Neural cell (in vitro differentiated cells): Measurements from ENCODE around the gene PROC. TPM values are rescaled to one million over a fixed set of nuclear protein-coding genes. Genes with fewer than 3 reads are reported as not detected.

ENCODE experiments used
- H2AFZ ChIP-seq: fragments of 200-600, 300-800 bp; sonication (generic), shearing (Covaris generic); 2 replicates; pipeline ENCODE4 v1.6.0; 2014; ENCODE audit warnings: low read depth, mild to moderate bottlenecking, antibody characterized with exemption, low read length, moderate library complexity
- H3F3A ChIP-seq: fragments of 200-600 bp; shearing (Covaris generic); 2 replicates; pipeline ENCODE4 v1.6.1; 2016; ENCODE audit warnings: mild to moderate bottlenecking, moderate library complexity, mixed read lengths, antibody characterized with exemption, low read length; ENCODE audit not compliant: insufficient read depth, poor library complexity, severe bottlenecking
- H3K27ac ChIP-seq: fragments of 200-600, 300-800 bp; sonication (generic), shearing (Covaris generic); 2 replicates; pipeline ENCODE4 v1.5.1; 2014; ENCODE audit warnings: mild to moderate bottlenecking, low read length, moderate library complexity
- H3K27me3 ChIP-seq: fragments of 300-800, 200-600 bp; sonication (generic), shearing (Covaris generic); 2 replicates; pipeline ENCODE4 v1.6.0; 2014; ENCODE audit warnings: mild to moderate bottlenecking, low read depth, low read length, moderate library complexity; ENCODE audit not compliant: insufficient read depth
- H3K36me3 ChIP-seq: fragments of 300-800, 200-600 bp; sonication (generic), shearing (Covaris generic); 2 replicates; pipeline ENCODE4 v1.5.1; 2014; ENCODE audit warnings: mild to moderate bottlenecking, antibody characterized with exemption, low read length, moderate library complexity; ENCODE audit not compliant: insufficient read depth
- H3K4me2 ChIP-seq: fragments of 300-800, 200-600 bp; sonication (generic), shearing (Covaris generic); 2 replicates; pipeline ENCODE4 v1.6.0; 2014; ENCODE audit warnings: mild to moderate bottlenecking, low read length
- H3K4me3 ChIP-seq: fragments of 300-800, 200-600 bp; sonication (generic), shearing (Covaris generic); 2 replicates; pipeline ENCODE4 v1.5.1; 2014; ENCODE audit warnings: mild to moderate bottlenecking, low read length, moderate library complexity
- H3K79me2 ChIP-seq: fragments of 200-600 bp; shearing (Covaris generic); replicated peaks from 2 replicates; pipeline ENCODE4 v1.6.0; 2014; ENCODE audit warnings: mild to moderate bottlenecking, low read length, moderate library complexity; ENCODE audit not compliant: insufficient read depth
- H3K9ac ChIP-seq: fragments of 300-800, 200-600 bp; sonication (generic), shearing (Covaris generic); 2 replicates; pipeline ENCODE4 v1.6.1; 2016; ENCODE audit warnings: mild to moderate bottlenecking, low read length, mixed read lengths
- H3K9me2 ChIP-seq: fragments of 200-600 bp; shearing (Covaris generic); 2 replicates; pipeline ENCODE4 v1.6.1; 2016; ENCODE audit warnings: mild to moderate bottlenecking, low read length, mixed read lengths; ENCODE audit not compliant: insufficient read depth
- H3K9me3 ChIP-seq: fragments of 200-600, 300-800 bp; sonication (generic), shearing (Covaris generic); 2 replicates; pipeline ENCODE4 v1.6.1; 2016; ENCODE audit warnings: mild to moderate bottlenecking, mixed run types, low read length, moderate library complexity, mixed read lengths
- H4K20me1 ChIP-seq: fragments of 200-600 bp; shearing (Covaris generic); 2 replicates; pipeline ENCODE4 v1.6.1; 2016; ENCODE audit warnings: mild to moderate bottlenecking, mixed run types; ENCODE audit not compliant: insufficient read depth
- EP300 ChIP-seq: fragments of 450-650 bp; conservative IDR thresholded peaks from 2 replicates; pipeline ENCODE4 v1.6.1; 2014; ENCODE audit warnings: antibody characterized with exemption, mild to moderate bottlenecking, moderate library complexity; ENCODE audit not compliant: poor library complexity, severe bottlenecking
- EZH2 ChIP-seq: fragments of 200-600, 300-800 bp; shearing (Covaris generic), sonication (generic); IDR thresholded peaks from 2 replicates; pipeline ENCODE4 v1.6.1; 2014; ENCODE audit warnings: antibody characterized with exemption, low read length, borderline replicate concordance, mild to moderate bottlenecking; ENCODE audit not compliant: insufficient read depth, poor library complexity, severe bottlenecking
- MXI1 ChIP-seq: fragments of 450-650 bp; conservative IDR thresholded peaks from 2 replicates; pipeline ENCODE4 v1.6.1; 2014; ENCODE audit warnings: antibody characterized with exemption, mild to moderate bottlenecking; ENCODE audit not compliant: poor library complexity, severe bottlenecking
- POLR2AphosphoS5 ChIP-seq: IDR thresholded peaks from 2 replicates; pipeline ENCODE4 v1.6.1; 2012
- RAD21 ChIP-seq: fragments of 450-650 bp; conservative IDR thresholded peaks from 2 replicates; pipeline ENCODE4 v1.6.1; 2014; ENCODE audit warnings: antibody characterized with exemption, mild to moderate bottlenecking, moderate library complexity
- SMC3 ChIP-seq: fragments of 450-650 bp; conservative IDR thresholded peaks from 2 replicates; pipeline ENCODE4 v1.6.1; 2014; ENCODE audit warnings: antibody characterized with exemption, mild to moderate bottlenecking, moderate library complexity; ENCODE audit not compliant: poor library complexity
- TAF1 ChIP-seq: IDR thresholded peaks from 2 replicates; pipeline ENCODE4 v1.6.1; 2012; ENCODE audit warnings: low read depth
- polyA plus RNA-seq: library from polyadenylated mRNA; depleted of rRNA; stranded (reverse); fragments of >200 nt; gene quantifications from 2 replicates; pipeline ENCODE4 v1.2.3, GENCODE V29; 2014
- TF ChIP-seq, protein P1 (sequence below): fragments of 450-650 bp; IDR thresholded peaks from 2 replicates; pipeline ENCODE4 v1.5.1; 2014; ENCODE audit warnings: antibody characterized with exemption, mild to moderate bottlenecking, moderate library complexity; ENCODE audit not compliant: poor library complexity, severe bottlenecking
- TF ChIP-seq, protein P2 (sequence below): IDR thresholded peaks from 2 replicates; pipeline ENCODE4 v1.6.1; 2012; ENCODE audit warnings: borderline replicate concordance

The PROC gene
- polyA plus RNA-seq, 1 donor from 2014 or later: 0.33 TPM

DNA sequence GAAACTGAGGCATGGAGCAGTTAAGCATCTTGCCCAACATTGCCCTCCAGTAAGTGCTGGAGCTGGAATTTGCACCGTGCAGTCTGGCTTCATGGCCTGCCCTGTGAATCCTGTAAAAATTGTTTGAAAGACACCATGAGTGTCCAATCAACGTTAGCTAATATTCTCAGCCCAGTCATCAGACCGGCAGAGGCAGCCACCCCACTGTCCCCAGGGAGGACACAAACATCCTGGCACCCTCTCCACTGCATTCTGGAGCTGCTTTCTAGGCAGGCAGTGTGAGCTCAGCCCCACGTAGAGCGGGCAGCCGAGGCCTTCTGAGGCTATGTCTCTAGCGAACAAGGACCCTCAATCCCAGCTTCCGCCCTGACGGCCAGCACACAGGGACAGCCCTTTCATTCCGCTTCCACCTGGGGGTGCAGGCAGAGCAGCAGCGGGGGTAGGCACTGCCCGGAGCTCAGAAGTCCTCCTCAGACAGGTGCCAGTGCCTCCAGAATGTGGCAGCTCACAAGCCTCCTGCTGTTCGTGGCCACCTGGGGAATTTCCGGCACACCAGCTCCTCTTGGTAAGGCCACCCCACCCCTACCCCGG is 1.3 kb downstream of the PROC start:
- Histone ChIP-seq H3K27ac (no peak overlapping the region), H3K27me3 (peaks cover 53% of the 10 kb centered on the region), H3K36me3 (no peaks in the 10 kb centered on the region), H3K9me3 (no peaks in the 10 kb centered on the region), H4K20me1 (no peaks in the 10 kb centered on the region), H3K4me3 (no peak overlapping the region), H3K9me2 (no peaks in the 10 kb centered on the region), H3K4me2 (no peak overlapping the region), H2AFZ (no peak overlapping the region), H3F3A (no peaks in the 10 kb centered on the region), H3K79me2 (no peaks in the 10 kb centered on the region), H3K9ac (no peak overlapping the region)
- no peak for TF ChIP-seq EZH2
- TF ChIP-seq TAF1: no peak
- TF ChIP-seq, protein P1, sequence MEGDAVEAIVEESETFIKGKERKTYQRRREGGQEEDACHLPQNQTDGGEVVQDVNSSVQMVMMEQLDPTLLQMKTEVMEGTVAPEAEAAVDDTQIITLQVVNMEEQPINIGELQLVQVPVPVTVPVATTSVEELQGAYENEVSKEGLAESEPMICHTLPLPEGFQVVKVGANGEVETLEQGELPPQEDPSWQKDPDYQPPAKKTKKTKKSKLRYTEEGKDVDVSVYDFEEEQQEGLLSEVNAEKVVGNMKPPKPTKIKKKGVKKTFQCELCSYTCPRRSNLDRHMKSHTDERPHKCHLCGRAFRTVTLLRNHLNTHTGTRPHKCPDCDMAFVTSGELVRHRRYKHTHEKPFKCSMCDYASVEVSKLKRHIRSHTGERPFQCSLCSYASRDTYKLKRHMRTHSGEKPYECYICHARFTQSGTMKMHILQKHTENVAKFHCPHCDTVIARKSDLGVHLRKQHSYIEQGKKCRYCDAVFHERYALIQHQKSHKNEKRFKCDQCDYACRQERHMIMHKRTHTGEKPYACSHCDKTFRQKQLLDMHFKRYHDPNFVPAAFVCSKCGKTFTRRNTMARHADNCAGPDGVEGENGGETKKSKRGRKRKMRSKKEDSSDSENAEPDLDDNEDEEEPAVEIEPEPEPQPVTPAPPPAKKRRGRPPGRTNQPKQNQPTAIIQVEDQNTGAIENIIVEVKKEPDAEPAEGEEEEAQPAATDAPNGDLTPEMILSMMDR: no peak
- TF ChIP-seq, protein P2, sequence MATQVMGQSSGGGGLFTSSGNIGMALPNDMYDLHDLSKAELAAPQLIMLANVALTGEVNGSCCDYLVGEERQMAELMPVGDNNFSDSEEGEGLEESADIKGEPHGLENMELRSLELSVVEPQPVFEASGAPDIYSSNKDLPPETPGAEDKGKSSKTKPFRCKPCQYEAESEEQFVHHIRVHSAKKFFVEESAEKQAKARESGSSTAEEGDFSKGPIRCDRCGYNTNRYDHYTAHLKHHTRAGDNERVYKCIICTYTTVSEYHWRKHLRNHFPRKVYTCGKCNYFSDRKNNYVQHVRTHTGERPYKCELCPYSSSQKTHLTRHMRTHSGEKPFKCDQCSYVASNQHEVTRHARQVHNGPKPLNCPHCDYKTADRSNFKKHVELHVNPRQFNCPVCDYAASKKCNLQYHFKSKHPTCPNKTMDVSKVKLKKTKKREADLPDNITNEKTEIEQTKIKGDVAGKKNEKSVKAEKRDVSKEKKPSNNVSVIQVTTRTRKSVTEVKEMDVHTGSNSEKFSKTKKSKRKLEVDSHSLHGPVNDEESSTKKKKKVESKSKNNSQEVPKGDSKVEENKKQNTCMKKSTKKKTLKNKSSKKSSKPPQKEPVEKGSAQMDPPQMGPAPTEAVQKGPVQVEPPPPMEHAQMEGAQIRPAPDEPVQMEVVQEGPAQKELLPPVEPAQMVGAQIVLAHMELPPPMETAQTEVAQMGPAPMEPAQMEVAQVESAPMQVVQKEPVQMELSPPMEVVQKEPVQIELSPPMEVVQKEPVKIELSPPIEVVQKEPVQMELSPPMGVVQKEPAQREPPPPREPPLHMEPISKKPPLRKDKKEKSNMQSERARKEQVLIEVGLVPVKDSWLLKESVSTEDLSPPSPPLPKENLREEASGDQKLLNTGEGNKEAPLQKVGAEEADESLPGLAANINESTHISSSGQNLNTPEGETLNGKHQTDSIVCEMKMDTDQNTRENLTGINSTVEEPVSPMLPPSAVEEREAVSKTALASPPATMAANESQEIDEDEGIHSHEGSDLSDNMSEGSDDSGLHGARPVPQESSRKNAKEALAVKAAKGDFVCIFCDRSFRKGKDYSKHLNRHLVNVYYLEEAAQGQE: no peak
- no peak for TF ChIP-seq POLR2AphosphoS5
- TF ChIP-seq EP300: no peak
- TF ChIP-seq RAD21: no peak
- TF ChIP-seq MXI1: no peak

DNA sequence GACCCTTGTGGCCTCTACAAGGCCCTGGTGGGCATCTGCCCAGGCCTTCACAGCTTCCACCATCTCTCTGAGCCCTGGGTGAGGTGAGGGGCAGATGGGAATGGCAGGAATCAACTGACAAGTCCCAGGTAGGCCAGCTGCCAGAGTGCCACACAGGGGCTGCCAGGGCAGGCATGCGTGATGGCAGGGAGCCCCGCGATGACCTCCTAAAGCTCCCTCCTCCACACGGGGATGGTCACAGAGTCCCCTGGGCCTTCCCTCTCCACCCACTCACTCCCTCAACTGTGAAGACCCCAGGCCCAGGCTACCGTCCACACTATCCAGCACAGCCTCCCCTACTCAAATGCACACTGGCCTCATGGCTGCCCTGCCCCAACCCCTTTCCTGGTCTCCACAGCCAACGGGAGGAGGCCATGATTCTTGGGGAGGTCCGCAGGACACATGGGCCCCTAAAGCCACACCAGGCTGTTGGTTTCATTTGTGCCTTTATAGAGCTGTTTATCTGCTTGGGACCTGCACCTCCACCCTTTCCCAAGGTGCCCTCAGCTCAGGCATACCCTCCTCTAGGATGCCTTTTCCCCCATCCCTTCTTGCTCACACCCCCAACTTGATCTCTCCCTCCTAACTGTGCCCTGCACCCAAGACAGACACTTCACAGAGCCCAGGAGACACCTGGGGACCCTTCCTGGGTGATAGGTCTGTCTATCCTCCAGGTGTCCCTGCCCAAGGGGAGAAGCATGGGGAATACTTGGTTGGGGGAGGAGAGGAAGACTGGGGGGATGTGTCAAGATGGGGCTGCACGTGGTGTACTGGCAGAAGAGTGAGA is 2.0 kb downstream of the PROC start:
- H2AFZ ChIP-seq: no peak overlapping the region
- no peak for TF ChIP-seq EP300
- no peak for TF ChIP-seq SMC3
- TF ChIP-seq POLR2AphosphoS5: no peak
- TF ChIP-seq, protein P2: no peak
- no peak for TF ChIP-seq EZH2
- no peak for TF ChIP-seq RAD21
- no peak for TF ChIP-seq MXI1
- TF ChIP-seq, protein P1: no peak
- no peak for TF ChIP-seq TAF1
- H3F3A ChIP-seq: no peaks in the 10 kb centered on the region
- H4K20me1 ChIP-seq: no peaks in the 10 kb centered on the region
- no peaks in the 10 kb centered on the region for H3K79me2 ChIP-seq
- no peak overlapping the region for H3K4me3 ChIP-seq
- H3K9me3 ChIP-seq: no peaks in the 10 kb centered on the region
- H3K9me2 ChIP-seq: no peaks in the 10 kb centered on the region
- H3K27ac ChIP-seq: no peak overlapping the region
- H3K4me2 ChIP-seq: no peak overlapping the region
- H3K36me3 ChIP-seq: no peaks in the 10 kb centered on the region
- no peak overlapping the region for H3K9ac ChIP-seq
- peaks cover 53% of the 10 kb centered on the region for H3K27me3 ChIP-seq
